HCT116 (cell line): Measurements from ENCODE around the gene TRIM27. TPM values are rescaled to one million over a fixed set of nuclear protein-coding genes. Genes with fewer than 3 reads are reported as not detected.

Experiments used
- CEBPB ChIP-seq: IDR thresholded peaks from 2 replicates; pipeline ENCODE4 v1.6.1; 2012; ENCODE audit warnings: low read depth
- CTCF ChIP-seq, 3 experiments: fragments of 200-600 bp in 1 of 3; sonication (generic) in 1 of 3; IDR thresholded peaks in 2 of 3; conservative IDR thresholded peaks in 1 of 3; 2 replicates each; pipeline ENCODE4 v1.5.1; 2012 to 2017; ENCODE audit warnings: low read depth in 2 of 3, low read length in 2 of 3, antibody characterized with exemption in 1 of 3, borderline replicate concordance in 1 of 3, control low read depth in 1 of 3, mild to moderate bottlenecking in 1 of 3, mixed read lengths in 1 of 3, mixed run types in 1 of 3, moderate library complexity in 1 of 3; ENCODE audit not compliant: insufficient read depth in 1 of 3
- ELF1 ChIP-seq: IDR thresholded peaks from 2 replicates; pipeline ENCODE4 v1.6.1; 2012; ENCODE audit warnings: low read depth, borderline replicate concordance
- EZH2phosphoT487 ChIP-seq: fragments of 200-600 bp; IDR thresholded peaks from 2 replicates; pipeline ENCODE4 v1.6.1; 2018; ENCODE audit warnings: antibody characterized with exemption, borderline replicate concordance
- JUND ChIP-seq: IDR thresholded peaks from 2 replicates; pipeline ENCODE4 v1.6.1; 2012
- POLR2A ChIP-seq: IDR thresholded peaks from 2 replicates; pipeline ENCODE4 v1.7.0; 2011; ENCODE audit warnings: borderline replicate concordance; ENCODE audit not compliant: insufficient read depth, insufficient read length; ENCODE audit errors: extremely low read depth
- RAD21 ChIP-seq: IDR thresholded peaks from 2 replicates; pipeline ENCODE4 v1.6.1; 2012; ENCODE audit warnings: low read depth, mild to moderate bottlenecking
- YY1 ChIP-seq: IDR thresholded peaks from 2 replicates; pipeline ENCODE4 v1.6.1; 2011; ENCODE audit warnings: low read length, low read depth, moderate library complexity, mild to moderate bottlenecking; ENCODE audit not compliant: insufficient replicate concordance; ENCODE audit errors: extremely low read depth
- ZBTB33 ChIP-seq: IDR thresholded peaks from 2 replicates; pipeline ENCODE4 v1.6.1; 2011; ENCODE audit warnings: mild to moderate bottlenecking, low read length, moderate library complexity; ENCODE audit not compliant: insufficient replicate concordance; ENCODE audit errors: extremely low read depth
- total RNA-seq: library from RNA; stranded (reverse); gene quantifications from one replicate; pipeline ENCODE4 v1.2.1, GENCODE V29; 2021; ENCODE audit not compliant: unreplicated experiment

TRIM27 gene
- total RNA-seq, 1 experiment from 2014 or later = 62.5 TPM

GRCh38 chr6:28895131-28895812 is 28.5 kb downstream of the TRIM27 start (continued):
- peak; percentile 98 for TF ChIP-seq ZBTB33
- TF ChIP-seq RAD21 = no peak
- TF ChIP-seq POLR2A = peak; percentile 69
- TF ChIP-seq ELF1 = peak; percentile 27; the same call in 1 of the 2 replicates
- peak; percentile 60 for TF ChIP-seq YY1
- TF ChIP-seq EZH2phosphoT487 = no peak
- no peak for TF ChIP-seq CTCF (IDR thresholded peaks at IDR 0.05 in 2 of 3, conservative IDR thresholded peaks at IDR 0.05 in 1 of 3; ENCODE audit: borderline replicate concordance in 1 of 3, insufficient read depth in 1 of 3, low read depth in 2 of 3, low read length in 2 of 3)
- TF ChIP-seq CEBPB = no peak
- TF ChIP-seq JUND = no peak
